Measurements from ENCODE around the gene PARPBP. TPM values are rescaled to one million over a fixed set of nuclear protein-coding genes. Genes with fewer than 3 reads are reported as not detected.
"Not testable (repeated sequence)": the region's sequence is repeated elsewhere in the genome, so short reads cannot be mapped to it uniquely, and the experiment has no call there.

Gene PARPBP
- total RNA-seq, 1 donor from 2014 or later = 24.5 TPM

DNA sequence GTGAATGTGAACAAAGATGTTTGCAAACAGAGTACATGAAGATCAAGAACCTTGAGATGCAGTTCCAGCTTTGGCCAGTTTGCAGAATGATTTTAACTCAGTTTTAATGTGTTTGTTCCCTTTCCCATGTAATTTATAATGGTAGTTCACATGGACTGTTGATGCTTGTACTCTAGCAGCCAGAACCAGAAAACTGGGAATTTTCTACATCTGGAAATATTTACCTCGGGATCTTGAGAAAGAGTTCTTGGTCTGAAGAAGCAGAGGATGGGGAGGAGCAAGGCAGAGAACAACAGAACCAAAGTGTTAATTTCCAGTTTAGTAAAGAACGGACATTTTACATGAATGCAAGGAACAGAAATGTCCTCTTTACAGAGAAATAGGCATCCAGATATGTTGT lies 114.6 kb downstream of the PARPBP start:
- intact Hi-C loops (cut with micrococcal nuclease) = no loop called here

DNA sequence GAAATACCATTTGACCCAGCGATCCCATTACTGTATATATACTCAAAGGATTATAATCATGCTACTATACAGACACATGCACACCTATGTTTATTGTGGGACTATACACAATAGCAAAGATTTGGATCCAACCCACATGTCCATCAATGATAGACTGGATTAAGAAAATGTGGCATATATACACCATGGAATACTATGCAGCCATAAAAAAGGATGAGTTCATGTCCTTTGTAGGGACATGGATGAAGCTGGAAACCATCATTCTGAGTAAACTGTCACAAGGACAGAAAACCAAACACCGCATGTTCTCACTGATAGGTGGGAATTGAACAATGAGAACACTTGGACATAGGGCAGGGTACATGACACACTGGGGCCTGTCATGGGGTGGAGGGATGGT lies 120.9 kb downstream of the PARPBP start:
- intact Hi-C loops (cut with micrococcal nuclease) = not testable (repeated sequence)

Other genes starting within 250 kb of the PARPBP start
- gene DRAM1, start 242.6 kb upstream of the PARPBP start, total RNA-seq = 5.9 and 7.1 TPM in 2 replicates
- gene WASHC3, start 58.2 kb upstream of the PARPBP start, total RNA-seq = 43.9 and 49.7 TPM in 2 replicates
- gene NUP37, start 69 bp upstream of the PARPBP start, total RNA-seq = 46.9 and 51.3 TPM in 2 replicates
- 1.8 and 2.7 TPM in 2 replicates for gene PMCH, start 77.7 kb downstream of the PARPBP start, total RNA-seq